ENCODE results near the gene OOSP3.
"Not testable (repeated sequence)": the region's sequence is repeated elsewhere in the genome, so short reads cannot be mapped to it uniquely, and the experiment has no call there.

The OOSP3 gene, protein sequence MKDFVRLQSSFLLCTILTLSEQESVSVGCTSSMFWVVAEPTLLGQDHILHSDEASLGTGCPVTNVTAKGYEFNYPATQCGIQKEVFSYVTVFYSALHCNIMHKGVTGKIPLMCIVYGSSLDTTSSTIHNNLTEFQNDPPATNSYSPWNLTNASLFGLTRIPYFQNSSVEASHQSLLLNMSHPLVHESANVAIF
- total RNA-seq, result 0 reads per million in 4 experiments

DNA sequence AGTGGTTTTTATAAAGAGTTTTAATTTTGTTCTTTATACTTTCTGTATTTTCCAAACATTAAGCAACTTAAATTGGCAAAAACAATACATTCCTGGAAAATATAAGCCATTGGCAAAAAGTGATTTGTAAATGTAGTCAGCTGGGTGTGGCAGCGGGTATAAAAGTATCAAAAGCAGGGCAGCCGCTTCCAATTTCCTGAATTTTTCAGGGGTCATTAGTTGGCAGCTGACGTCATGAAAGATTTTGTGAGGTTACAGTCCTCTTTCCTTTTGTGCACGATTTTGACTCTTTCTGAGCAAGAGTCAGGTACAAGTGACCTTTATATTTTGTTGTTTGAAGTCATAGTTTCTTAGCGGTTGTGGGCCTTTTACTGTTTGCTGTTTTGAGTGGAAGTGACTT lies at the start of gene OOSP3:
TSS of gene OOSP3 (plus strand) at position 208 of the 400 bp plus-strand sequence. CDS start at position 235, 27 bp downstream.
- no peak for DNase-seq

DNA sequence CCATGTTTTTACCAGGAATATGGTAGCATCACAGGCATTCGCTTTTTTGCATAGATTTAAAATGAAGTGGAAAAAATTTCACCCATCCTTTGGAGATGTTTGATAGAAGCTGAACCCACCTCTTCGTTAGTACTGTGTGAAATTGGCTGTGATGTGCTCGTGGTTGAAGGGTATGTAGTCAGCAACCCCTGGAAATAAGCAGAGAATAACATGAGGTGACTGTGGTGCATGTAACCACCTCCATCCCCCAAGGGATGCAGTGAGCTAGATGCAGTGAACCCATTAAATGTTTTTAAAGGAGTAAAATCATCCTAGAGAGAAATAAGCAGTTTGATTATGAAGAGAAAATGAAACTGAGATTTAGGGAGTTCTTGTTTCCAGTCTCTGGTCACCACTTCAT lies 49.2 kb upstream of the OOSP3 start:
- DNase-seq, result no peak

DNA sequence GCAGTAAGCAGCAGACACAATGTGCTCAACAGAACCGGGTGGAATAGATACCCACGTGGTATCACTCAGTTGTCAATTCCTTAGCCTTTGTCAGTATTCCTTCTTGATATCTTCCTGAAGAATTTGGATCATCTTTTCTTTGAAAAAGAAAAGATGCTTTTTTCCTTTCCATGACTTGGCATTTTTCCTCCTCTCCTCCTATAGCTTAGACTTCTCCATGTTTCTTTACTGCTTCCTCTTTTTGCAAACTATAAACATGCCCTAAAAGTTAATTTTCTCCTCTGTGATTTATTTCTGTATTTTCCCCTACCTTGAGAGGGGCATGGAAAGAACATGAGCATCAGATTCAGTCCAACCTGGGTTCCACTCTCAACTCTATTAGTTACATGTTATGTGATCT lies 45.0 kb upstream of the OOSP3 start:
- DNase-seq, result no peak

DNA sequence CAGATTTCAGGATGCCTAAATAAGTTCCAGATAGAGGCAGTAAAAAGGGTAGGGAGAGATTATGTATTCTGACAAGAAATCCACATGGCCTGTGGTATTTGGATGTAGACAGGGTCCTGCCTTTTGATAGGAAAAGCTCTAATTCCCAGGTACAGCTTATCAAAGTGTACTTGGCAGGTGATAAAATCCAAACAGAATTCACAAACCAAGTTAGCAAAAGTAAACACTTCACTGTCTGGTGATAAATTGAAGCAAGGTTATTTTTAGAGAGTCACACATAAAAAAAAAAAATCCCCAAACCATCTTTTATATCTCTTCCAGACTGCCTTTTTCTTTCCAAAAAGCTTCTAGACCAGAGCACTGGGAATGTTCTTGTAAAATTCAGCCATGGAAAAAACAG lies 39.0 kb upstream of the OOSP3 start:
- no peak for DNase-seq

DNA sequence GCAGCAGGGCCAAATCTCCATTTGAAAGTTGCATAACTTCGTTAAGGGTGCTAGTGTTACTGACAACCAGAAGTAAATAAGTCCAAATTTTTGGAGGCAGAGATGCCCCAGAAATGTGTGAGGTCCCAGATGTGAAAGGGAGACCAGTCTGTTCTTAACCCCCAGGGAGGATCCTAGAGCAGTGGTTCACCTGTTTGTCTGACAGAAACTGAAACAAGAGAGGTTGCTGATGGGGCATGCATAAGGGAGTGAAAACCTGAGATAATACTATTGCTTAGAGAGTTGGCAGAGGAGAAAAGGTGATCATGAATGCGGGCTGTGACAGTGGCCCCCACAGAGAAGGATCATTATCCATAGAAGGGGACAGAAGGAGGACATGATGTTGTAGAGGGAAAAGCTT lies 37.1 kb upstream of the OOSP3 start:
- no peak for DNase-seq

DNA sequence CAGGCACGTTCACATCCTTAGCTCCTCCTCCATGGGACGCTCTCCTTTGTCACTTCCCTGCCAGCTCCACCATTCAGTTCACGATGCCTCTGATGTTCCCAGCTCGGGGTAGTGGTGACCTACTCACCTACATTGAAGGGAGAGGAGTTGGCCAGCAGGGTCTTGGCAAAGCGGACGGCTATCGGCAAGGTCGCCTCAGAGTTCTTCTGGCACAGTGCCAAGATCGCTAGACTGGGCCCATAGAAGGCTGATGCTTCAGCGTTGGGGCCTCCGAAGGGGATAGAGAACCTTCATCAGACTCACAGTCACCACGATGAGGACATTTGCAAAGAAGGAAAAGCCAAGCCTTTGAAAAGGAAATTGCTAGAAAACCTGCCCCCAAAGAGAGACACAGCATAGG lies 36.3 kb upstream of the OOSP3 start:
- no peak for DNase-seq

DNA sequence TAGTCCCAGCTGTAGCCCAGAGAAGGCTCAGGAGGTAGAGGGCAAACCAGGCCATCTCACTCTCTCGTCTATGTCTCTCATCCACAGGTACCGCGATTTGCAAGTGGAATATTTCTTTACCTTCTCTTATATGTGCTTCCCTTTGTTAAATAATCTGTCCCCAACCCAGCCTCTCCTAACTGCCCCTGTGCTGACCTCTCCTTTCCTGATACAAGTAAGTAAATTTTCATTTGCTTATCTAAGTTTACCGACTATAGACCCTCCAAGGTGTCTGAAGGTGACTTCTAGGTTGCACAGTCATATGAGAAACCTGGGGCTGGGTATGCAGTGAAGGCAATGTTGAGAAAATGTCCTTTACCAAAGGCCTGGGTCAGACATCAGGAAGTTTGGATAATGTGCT lies 33.2 kb upstream of the OOSP3 start, which contains the start of gene CBLIF:
TSS of gene CBLIF (minus strand) at position 101 of the 400 bp plus-strand sequence. CDS start at position 55, 46 bp downstream.
- no peak for DNase-seq

DNA sequence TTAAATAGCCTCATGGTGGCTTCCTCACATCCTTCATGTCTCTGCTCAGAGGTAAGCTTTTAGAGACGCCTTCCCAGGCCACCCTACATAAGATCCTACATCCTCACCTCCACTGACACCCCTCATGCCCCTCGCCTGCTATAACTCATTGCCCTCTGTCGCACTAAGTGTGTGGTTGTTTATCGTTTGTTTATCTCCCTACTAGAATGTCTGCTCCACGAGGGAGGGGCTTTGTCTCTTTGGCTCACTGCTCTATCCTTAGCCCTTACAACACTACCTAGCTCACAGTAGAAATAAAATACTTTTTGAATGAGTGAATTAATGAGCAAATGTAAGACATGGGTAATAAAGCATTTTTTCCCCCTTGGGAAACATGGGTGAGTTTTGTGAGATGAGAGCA lies 32.0 kb upstream of the OOSP3 start:
- DNase-seq, result no peak

DNA sequence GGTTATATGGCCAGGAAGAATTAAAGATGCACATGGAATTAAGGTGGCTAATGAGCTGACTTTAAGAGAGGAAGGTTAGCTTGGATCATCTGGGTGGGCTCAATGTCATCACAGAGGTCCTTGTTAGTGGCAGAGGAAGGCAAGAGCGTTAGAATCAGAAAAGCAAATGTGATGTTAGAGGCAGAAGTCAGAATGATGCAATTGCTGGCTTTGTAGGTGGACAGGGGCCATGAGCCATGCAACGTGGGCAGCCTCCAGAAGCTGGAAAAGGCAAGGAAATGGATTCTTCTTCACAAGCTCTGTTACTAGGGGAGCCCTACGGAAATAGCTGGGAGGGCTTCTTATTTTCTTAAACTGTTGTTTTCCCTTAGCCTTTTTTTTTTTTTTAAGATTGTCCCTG lies 31.0 kb upstream of the OOSP3 start:
- no peak for DNase-seq

DNA sequence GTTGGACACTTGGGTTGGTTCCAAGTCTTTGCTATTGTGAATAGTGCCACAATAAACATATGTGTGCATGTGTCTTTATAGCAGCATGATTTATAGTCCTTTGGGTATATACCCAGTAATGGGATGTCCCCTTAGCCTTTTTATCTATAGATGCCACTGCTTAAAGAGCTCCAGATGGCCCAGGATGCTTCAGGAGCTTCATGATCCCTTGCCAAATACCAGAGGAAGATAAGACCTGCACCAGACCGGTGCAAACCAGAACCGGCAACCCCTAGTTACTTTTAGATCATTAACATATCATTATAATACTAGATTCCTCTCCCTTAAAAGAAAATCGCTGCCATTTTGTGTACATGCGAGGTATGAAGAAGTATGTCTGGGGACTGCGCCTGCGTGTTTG lies 30.1 kb upstream of the OOSP3 start:
- not testable (repeated sequence) for DNase-seq

DNA sequence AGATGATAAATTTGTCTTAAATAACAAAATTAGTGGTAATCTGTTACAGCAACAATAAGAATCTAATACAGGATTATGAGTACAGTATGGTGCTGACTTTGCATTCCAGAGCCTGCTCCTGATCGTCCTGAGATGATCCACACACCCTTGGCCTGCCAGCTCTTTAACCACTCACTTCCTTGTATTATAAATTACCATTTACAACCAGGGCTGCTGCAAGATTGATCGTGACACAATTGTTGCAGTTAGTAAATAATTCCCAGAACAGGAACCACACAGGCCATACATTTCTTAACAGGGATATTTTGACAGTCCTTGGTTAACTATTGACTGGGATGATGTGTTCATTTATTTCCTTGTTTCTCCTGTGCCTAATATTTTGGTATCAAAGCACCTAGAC lies 29.5 kb upstream of the OOSP3 start:
- no peak for DNase-seq

DNA sequence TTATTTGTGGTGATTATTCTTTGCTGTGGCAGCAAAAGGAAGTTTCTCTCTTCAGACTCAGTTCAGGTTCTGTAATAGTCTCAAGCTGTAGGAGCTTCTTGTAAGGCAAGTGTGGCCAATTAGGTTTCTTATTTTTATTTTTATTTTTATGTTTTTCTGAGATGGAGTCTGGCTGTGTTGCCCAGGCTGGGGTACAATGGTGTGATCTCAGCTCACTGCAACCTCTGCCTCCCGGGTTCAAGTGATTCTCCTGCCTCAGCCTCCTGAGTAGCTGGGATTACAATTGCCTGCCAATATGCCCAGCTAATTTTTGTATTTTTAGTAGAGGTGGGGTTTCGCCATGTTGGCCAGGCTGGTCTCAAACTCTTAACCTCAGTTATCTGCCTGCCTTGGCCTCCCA lies 29.0 kb upstream of the OOSP3 start:
- not testable (repeated sequence) for DNase-seq

DNA sequence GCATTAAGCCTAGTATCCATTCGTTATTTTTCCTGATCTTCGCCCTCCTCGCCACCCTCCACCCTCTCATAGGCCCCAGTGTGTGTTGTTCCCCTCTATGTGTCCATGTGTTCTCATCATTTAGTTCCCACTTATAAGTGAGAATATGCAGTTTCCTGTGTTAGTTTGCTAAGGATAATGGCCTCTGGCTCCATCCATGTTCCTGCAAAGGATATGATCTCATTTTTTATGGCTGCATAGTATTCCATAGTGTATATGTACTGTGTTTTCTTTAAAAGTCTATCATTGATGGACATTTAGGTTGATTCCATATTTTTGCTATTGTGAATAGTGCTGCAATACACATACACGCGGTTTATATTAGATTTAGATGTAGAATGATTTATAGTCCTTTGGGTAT lies 27.2 kb upstream of the OOSP3 start:
- not testable (repeated sequence) for DNase-seq

DNA sequence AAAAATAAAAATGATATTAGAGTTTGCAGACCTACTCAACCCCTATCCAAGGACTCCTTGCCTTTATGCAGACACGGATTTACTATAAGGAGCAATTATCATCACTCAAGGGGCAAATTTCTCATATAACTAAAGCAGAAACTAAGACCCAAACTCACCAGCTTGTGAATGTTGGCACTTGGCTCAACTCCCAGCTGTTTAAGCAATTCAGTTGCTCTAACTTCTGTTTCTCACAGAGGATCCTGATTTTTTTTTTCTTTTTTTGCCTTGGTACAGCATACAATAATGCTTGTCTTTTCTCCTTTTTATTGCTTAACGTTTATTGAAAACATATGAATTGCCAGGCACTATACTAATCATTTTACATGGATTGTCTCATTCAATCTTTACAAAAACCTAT lies 23.7 kb upstream of the OOSP3 start:
- DNase-seq, result no peak

DNA sequence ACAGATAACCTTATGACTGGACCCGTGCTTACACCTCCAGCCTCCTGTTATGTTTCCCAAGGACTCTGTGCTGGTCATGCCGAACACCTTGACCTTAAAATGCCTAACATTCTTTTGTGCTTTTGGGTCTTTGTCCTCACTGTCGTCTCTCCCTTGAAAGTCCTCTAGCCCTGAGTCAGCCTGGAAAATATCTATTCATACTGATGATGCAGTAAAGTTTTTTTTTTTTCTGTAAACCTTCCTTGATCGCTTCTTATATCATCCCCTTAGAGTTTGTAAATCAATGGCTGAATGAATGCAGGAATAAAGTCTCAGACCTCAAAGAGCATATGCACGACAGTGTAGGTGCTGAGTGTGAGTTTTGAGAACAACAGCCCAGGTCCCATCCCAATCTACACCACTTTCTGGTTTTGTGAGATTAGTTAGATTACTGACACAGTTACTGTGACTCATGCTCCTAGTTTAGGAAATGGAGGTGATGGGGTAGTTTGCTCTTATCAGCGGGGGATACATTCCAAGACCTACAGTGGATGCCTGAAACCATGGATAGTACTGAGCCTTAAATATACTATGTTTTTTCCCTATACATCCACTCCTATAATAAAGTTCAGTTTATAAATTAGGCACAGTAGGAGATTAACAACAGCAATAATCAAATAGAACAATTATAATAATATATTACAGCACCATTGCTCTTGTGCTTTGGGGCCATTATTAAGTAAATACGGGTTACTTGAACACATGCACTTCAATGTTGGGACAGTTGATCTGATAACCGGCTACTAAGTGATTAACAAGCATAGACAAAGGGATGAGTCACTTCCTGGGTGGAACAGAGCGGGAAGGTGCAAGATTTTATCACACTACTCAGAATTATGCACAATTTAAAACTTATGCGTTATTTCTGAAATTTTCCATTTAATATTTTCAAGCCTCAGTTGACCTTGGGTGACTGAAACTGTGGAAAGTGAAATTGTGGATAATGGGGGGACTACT lies 20.8 kb upstream of the OOSP3 start:
- no peak for DNase-seq

DNA sequence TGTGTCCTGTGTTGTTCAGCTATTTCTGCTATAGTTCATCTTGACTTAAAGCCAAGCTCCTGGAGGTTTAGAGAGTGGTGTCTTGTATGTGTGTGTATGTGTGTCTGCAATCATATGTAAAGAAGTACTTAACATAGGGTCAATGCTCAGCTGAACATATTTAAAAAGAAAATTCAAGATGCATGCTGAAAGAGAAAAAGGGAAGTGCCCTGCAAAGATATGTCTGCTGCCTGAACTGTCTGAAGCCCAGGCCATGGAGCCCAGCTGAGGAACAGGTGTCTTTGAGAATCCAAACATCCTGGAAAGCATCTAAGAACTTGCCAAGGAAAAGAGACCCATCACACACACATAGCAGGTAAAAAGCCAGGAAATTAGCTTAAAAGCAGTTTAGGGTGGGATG lies 18.9 kb upstream of the OOSP3 start:
- no peak for DNase-seq

DNA sequence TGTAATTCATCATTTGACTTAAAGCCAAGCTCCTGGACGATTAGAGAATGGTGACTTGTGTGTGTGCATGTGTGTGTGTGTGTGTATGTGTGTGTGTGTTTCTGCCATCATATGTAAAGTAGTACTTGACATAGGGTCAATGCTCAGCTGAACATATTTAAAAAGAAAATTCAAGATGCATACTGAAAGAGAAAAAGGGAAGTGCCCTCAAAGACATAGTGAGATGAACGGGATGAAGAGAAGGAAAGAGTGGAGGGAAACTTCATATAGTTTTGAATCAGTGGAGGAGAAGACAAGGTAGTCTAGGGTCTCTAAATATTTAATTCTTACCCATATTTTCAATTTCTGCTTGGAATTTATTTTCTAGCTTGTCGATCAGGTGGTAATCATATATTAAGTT lies 16.3 kb upstream of the OOSP3 start:
- DNase-seq, result no peak

DNA sequence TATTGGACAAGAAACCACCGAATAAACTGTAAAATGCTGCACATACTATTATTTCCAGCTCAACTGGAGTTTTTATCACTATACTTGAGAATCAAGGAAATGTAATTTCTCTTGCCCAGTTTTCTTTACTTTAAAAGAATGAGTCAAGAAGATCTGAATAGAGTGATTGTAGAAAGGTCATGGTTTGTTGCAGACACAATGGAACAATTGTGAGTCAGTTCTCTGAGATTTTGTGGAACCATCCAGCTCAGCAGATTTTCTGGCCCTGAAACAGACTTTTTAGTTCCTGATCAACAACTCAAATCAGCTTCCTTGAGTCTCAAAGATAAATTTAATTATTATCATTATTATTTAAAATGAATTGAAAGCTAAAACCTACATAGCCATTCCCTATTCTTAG lies 13.6 kb upstream of the OOSP3 start:
- no peak for DNase-seq

DNA sequence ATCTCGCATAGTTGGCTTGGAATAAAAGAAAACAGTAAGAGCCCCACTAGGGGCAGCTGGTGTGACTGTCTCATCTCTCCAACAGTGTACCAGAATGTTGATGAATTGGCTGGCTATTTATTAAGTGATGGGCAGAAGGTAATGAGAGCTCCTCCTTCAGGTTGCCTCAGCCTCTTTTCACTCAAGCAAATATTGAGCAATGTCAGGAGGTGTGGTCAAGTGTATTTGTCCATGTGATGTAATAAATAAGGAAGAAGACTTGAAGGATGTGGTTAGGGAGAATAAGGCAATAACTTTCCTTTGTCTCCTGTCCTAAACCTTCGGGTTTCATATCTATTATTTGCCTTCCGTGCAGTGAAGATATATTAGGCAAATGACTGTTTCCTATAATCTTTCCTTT lies 12.2 kb upstream of the OOSP3 start, which contains the start of gene TCN1:
TSS of gene TCN1 (minus strand) at position 91 of the 400 bp plus-strand sequence. CDS start at position 74, 17 bp downstream.
- DNase-seq, result no peak

DNA sequence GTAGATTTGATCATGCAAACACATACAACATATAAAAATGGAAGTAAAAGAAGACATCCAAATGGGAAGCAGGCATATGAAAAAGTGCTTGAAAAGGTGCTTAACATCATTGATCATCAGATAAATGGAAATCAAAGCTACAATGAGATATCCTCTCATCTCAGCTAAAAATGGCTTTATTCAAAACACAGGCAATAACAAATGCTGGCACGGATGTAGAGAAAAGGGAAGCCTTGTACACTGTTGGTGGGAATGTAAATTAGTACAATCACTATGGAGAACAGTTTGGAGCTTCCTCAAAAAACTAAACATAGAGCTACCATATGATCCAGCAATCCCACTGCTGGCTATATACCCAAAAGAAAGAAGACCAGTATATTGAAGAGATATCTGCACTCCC lies 11.7 kb upstream of the OOSP3 start:
- DNase-seq, result no peak

DNA sequence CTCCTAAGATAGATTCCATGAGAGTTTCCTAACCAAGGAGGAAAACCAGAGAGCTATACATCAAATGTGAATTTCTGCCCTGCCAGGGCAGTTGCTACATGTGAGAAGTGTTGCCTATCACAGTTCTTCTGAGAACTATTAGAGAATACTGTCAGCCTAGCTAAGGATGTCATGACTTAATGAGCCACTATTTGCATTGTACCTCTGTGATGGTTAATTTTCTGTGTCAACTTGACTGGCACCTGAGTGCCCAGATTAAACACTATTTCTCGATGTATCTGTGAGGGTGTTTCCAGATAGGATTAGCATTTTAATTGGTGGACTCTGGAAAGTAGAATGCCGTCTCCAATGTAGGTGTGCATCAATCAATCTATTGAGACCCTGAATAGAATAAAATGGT lies 10.6 kb upstream of the OOSP3 start:
- DNase-seq, result no peak

DNA sequence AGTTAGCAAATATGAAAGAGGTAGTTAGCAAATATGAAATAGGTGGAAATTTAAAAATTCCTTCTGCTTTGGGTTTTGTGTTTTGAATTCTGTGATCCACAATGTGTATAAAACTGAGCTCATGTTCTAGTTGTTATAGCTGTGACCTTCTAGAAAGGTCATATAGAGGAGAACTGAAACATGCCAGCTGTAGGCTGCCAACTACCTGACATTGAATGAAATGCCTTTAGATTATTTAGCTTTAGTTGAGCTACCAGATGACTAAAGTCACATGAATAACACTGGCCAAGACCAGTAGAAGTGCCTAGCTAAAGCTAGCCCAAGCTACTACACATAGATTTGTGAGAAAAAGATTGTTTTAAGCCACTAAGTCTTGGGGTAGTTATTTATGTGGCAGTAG lies 6.5 kb upstream of the OOSP3 start:
- no peak for DNase-seq

DNA sequence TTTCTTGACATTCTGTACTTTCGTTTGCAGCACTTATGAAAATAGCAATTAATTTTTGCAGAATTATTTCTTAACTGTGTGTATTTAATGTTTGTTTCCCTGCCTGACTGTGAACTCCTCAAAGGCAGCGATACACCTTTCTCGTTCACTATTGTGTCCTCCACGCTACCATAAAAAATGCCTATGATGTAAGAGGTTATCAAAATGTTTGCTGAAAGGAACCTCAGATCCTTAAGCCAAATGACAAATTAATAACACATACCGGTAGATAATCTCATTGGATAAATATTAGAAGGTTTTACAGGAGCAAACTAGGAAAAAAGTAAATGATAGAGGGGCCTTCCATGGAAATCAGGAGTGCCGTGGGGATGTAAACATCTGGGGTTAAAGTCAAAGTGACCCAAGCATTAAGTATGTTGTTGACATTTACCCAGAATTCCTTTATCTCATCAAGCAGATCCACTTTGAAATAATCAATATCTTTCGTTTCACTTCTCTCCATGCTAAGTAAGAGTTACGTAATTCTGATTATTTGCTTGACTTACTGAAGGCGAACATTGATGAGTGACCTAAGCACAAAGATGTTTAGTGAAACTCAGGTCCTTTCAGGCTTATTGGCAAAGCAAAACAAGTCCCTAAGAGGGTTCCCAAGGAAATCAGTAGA lies 2.6 kb upstream of the OOSP3 start:
- no peak for DNase-seq

Data from effector CD8-positive, alpha-beta T cell (primary cell).